GM13977 (cell line): ENCODE measurements around the gene AKR1C2.
"Not testable (repeated sequence)": the region's sequence is repeated elsewhere in the genome, so short reads cannot be mapped to it uniquely, and the experiment has no call there.

Experiments used
- DNase-seq: peaks from one replicate; pipeline ENCODE4 v3.0.0; 2012; ENCODE audit warnings: low spot score
- CTCF ChIP-seq: IDR thresholded peaks from 2 replicates; pipeline ENCODE4 v1.5.1; 2012; ENCODE audit warnings: mild to moderate bottlenecking, control low read depth; ENCODE audit not compliant: insufficient read depth; ENCODE audit errors: extremely low read depth, missing control alignments
- in situ Hi-C: fragments of 300-500 bp; cut with MboI; formaldehyde crosslinking; loops from one replicate; pipeline ENCODE4 v1.12.0; 2022; ENCODE audit warnings: low sequenced_read_pairs, low pct_unique_long_range_greater_than_20kb, mixed read lengths, inconsistent platforms; ENCODE audit not compliant: unreplicated experiment

AKR1C2 gene

DNA sequence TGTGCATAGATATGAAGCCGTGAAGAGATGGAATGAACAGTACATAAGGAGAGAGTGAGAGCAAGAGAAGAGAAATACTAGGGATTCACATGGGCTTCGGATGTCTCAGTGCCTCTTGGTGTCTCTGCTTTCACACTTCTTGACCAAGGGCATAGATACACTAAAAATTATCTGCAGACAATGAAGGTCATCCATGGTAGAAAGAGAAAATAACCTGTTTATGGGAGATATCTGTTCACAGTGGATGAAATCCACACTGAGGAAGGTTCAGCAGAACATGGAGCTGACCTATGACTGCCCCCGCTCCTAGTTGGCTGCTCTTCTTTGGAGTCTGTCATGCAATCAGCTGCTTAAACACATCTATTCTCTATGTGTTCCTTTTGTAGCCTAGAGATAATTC, 34.4 kb downstream of the AKR1C2 start:
- in situ Hi-C loops, DNase-seq: not testable (repeated sequence)

DNA sequence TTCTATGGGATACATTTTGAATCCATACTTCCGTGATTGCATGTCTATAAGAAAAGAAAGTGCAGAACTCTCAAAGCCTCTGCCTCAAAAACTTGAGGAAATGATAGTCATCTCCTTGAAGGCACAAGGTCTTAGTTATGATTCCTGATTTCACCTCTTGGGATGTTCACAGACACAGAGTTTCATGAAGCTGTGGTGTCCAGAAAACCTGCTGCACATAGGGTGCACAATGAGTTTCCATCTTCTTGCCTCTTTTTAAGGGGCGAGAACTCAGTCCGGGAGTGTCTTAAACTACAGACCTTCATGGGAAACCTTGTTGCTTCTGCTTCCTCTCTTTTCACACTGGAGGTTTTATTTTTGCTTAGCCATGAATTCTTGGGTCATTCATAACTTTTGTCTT, 36.5 kb downstream of the AKR1C2 start:
- DNase-seq, in situ Hi-C loops: not testable (repeated sequence)

DNA sequence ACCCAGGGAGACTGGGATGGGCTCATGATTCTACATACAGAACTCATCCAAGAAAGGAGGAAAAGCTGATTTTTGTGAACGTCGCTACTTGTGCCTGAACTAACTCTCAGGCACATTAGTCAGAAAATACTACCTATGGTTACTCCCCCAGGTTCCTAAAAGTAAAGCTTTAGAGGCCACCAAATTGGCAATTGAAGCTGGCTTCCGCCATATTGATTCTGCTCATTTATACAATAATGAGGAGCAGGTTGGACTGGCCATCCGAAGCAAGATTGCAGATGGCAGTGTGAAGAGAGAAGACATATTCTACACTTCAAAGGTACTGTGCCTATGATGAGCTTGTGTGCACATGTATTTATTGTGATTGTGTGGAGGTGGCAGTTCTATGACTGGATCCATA, 37.9 kb downstream of the AKR1C2 start:
- in situ Hi-C loops, DNase-seq: not testable (repeated sequence)

DNA sequence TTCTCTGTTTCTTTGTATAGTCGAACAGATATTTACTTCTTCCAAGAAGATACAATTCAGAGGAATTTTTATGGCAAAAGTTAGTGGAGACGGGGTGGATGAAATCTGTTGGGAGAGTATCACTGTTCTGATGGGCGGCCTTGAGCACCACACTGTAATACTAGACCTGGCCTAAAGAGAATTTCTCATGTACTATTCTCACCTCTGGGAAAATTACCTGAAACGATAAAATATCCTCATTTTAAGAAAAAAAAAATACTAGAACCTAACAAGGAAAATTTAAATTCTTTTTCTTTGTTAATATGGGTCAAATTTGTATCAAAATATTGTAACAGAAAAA, 39.9 kb downstream of the AKR1C2 start:
- DNase-seq, in situ Hi-C loops: not testable (repeated sequence)

- DNase-seq, in situ Hi-C loops: not testable (repeated sequence)
Measured at GRCh38 chr10:4962876-4963814, 40.5 kb downstream of the AKR1C2 start, which contains the start of gene AKR1C1. AKR1C1 (plus strand) TSS chr10:4963415; CDS start chr10:4963445, 30 bp downstream.

DNA sequence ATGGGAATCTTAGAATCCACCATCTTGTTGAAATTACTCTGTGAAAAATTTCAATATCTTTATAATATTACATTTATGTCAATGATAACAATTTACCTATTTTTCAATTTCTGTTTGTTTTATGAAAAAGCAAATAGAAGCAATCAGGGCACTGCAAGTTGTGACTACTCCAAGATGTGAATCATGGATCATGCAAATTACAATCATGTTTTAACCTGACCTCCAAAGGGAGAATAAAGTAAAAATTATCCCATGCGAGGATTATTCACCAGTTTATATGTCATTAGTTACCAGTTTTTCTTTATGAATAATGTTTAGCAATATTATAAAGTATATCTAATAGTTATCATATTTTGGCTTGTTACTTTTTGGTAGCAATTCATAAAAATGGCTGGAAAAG, 41.3 kb downstream of the AKR1C2 start:
- in situ Hi-C loops, DNase-seq: not testable (repeated sequence)

DNA sequence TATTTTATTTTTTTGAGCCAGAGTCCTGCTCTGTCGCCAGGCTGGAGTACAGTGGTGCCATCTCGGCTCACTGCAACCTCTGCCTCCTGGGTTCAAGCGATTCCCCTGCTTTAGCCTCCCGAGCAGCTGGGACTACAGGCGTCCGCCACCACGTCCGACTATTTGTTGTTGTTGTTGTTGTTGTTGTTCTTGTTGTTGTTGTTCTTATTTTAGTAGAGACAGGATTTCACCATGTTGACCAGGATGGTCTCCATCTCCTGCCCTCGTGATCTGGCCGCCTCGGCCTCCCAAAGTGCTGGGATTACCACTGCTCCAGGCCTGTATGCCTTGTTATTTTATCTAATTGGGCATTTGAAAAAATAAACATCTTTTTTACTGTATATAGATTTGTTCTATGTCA, 42.1 kb downstream of the AKR1C2 start:
- DNase-seq, in situ Hi-C loops: not testable (repeated sequence)

- DNase-seq, in situ Hi-C loops: not testable (repeated sequence)
Measured at GRCh38 chr10:4956955-4957645, 46.6 kb downstream of the AKR1C2 start.

GRCh38 chr10:4956088-4956487, 47.6 kb downstream of the AKR1C2 start:
- in situ Hi-C loops, DNase-seq: not testable (repeated sequence)

DNA sequence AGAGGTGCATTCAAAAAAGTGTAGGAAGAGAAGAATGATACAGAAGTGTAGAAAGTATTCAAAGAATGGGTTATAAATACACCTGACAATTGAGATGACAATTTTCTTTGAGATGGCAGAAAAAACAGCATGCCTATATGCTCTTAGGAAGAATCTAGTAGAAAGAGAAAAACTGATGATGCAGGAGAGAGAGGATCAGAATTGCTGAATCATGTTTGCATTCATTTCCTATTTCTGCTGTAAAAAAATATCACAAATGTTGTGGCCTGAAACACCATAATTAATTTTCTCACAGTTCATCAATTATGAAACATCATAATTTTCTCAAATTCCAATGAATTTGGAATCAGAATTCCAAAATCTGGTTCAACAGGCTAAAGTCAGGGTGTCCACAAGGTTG, 50.3 kb downstream of the AKR1C2 start:
- TF ChIP-seq CTCF, result no peak
- in situ Hi-C loops, result no loop called here
- DNase-seq, result no peak

- in situ Hi-C loops, DNase-seq: not testable (repeated sequence)
Measured at GRCh38 chr10:4951512-4952162, 52.0 kb downstream of the AKR1C2 start.
